Activated T-helper 1 cell treated with anti-CD3 and anti-CD28 coated beads, Interleukin-12 subunit alpha, Interleukin-12 subunit beta, Interleukin-2, Interleukin-4 antibody, amounts not matched to agents 30 ng/mL and 10 ng/mL and 1 ng/mL, durations not matched to agents 14 hours and 24 hours and 36 hours (primary cell): ENCODE measurements around the gene MVB12B. TPM values are rescaled to one million over a fixed set of nuclear protein-coding genes. Genes with fewer than 3 reads are reported as not detected.
A peak's percentile ranks its signal among the peaks of the same experiment; 100 is the strongest.

Source experiments
- DNase-seq: peaks from one replicate; pipeline ENCODE4 v3.0.0; 2021; ENCODE audit warnings: low spot score
- H3K27ac Mint-ChIP-seq: one replicate; pipeline ENCODE4 v1.8.0; 2021; ENCODE audit warnings: mild to moderate bottlenecking, mixed read lengths
- H3K27me3 Mint-ChIP-seq: one replicate; pipeline ENCODE4 v1.8.0; 2022; ENCODE audit warnings: mild to moderate bottlenecking, moderate library complexity, mixed read lengths; ENCODE audit not compliant: insufficient read depth
- H3K36me3 Mint-ChIP-seq: one replicate; pipeline ENCODE4 v1.8.0; 2021; ENCODE audit warnings: low read depth, mixed read lengths
- H3K4me1 Mint-ChIP-seq: one replicate; pipeline ENCODE4 v1.8.0; 2021; ENCODE audit warnings: low read depth, mixed read lengths
- H3K4me3 Mint-ChIP-seq: one replicate; pipeline ENCODE4 v1.8.0; 2021; ENCODE audit warnings: mild to moderate bottlenecking, moderate library complexity, mixed read lengths
- H3K9me3 Mint-ChIP-seq: one replicate; pipeline ENCODE4 v1.8.0; 2021; ENCODE audit warnings: mixed read lengths
- intact Hi-C: fragments of 100-400 bp; cut with micrococcal nuclease; formaldehyde crosslinking; loops from one replicate; pipeline ENCODE4 v1.15.1; 2024
- total RNA-seq: library from RNA; stranded (reverse); gene quantifications from 2 replicates; pipeline ENCODE4 v1.2.3, GENCODE V29; 2022

MVB12B gene
- total RNA-seq, 1 donor from 2014 or later = 1.1 TPM

- intact Hi-C loops = loop anchor here (10.0 kb wide), 1 partner anchor 758 kb away; no protein-coding TSS in a partner anchor
- peaks cover 9% of the 10 kb centered on the region for H3K36me3 Mint-ChIP-seq
- peaks cover 66% of the 10 kb centered on the region for H3K4me1 Mint-ChIP-seq
- peak overlapping the region; percentile 2 for H3K27ac Mint-ChIP-seq
- no peaks in the 10 kb centered on the region for H3K9me3 Mint-ChIP-seq
- no peak for DNase-seq
- no peaks in the 10 kb centered on the region for H3K27me3 Mint-ChIP-seq
- no peak overlapping the region for H3K4me3 Mint-ChIP-seq
These were observed 66.2 kb downstream of the MVB12B start for GRCh38 chr9:126392662-126393371.

GRCh38 chr9:126393876-126394275 is 67.2 kb downstream of the MVB12B start:
- Mint-ChIP-seq H3K36me3 (peaks cover 9% of the 10 kb centered on the region), H3K27me3 (no peaks in the 10 kb centered on the region), H3K4me3 (no peak overlapping the region), H3K27ac (no peak overlapping the region), H3K9me3 (no peaks in the 10 kb centered on the region), H3K4me1 (peaks cover 73% of the 10 kb centered on the region)
- intact Hi-C loops = loop anchor here (10.0 kb wide), 1 partner anchor 759 kb away; no protein-coding TSS in a partner anchor
- DNase-seq = no peak

GRCh38 chr9:126394802-126395201 is 68.2 kb downstream of the MVB12B start:
- H3K27ac Mint-ChIP-seq = peak overlapping the region; percentile 15

GRCh38 chr9:126395439-126396212 is 69.0 kb downstream of the MVB12B start:
- DNase-seq = peak; percentile 12
- intact Hi-C loops = loop anchor here (2.0 to 10.0 kb wide), 6 partner anchors 43 to 873 kb away; partner anchors contain the start of gene MVB12B
- Mint-ChIP-seq H3K4me1 (peaks cover 60% of the 10 kb centered on the region), H3K4me3 (no peak overlapping the region), H3K36me3 (peaks cover 6% of the 10 kb centered on the region), H3K27me3 (peaks cover 9% of the 10 kb centered on the region), H3K27ac (no peak overlapping the region), H3K9me3 (no peaks in the 10 kb centered on the region)

More at GRCh38 chr9:126394802-126395201, 68.2 kb downstream of the MVB12B start:
- intact Hi-C loops = loop anchor here (5.0 to 10.0 kb wide), 3 partner anchors 592 to 873 kb away; no protein-coding TSS in a partner anchor
- Mint-ChIP-seq H3K27me3 (peaks cover 4% of the 10 kb centered on the region), H3K4me3 (no peak overlapping the region), H3K4me1 (peaks cover 67% of the 10 kb centered on the region), H3K36me3 (peaks cover 9% of the 10 kb centered on the region), H3K9me3 (no peaks in the 10 kb centered on the region)
- DNase-seq = no peak

GRCh38 chr9:126397056-126397455 is 70.4 kb downstream of the MVB12B start:
- peak; percentile 72 for DNase-seq
- peaks cover 15% of the 10 kb centered on the region for H3K27me3 Mint-ChIP-seq
- H3K27ac Mint-ChIP-seq = peak overlapping the region; percentile 70

GRCh38 chr9:126398403-126399058 is 71.9 kb downstream of the MVB12B start:
- intact Hi-C loops = loop anchor here (1.0 to 10.0 kb wide), 5 partner anchors 96 to 990 kb away; no protein-coding TSS in a partner anchor
- no peak overlapping the region for H3K27ac Mint-ChIP-seq
- H3K9me3 Mint-ChIP-seq = no peaks in the 10 kb centered on the region
- peaks cover 15% of the 10 kb centered on the region for H3K27me3 Mint-ChIP-seq
- H3K36me3 Mint-ChIP-seq = peaks cover 2% of the 10 kb centered on the region
- peak; percentile 67 for DNase-seq
- peaks cover 64% of the 10 kb centered on the region for H3K4me1 Mint-ChIP-seq
- peak overlapping the region; percentile 19 for H3K4me3 Mint-ChIP-seq

More at GRCh38 chr9:126397056-126397455, 70.4 kb downstream of the MVB12B start:
- intact Hi-C loops = loop anchor here (1.0 to 10.0 kb wide), 8 partner anchors 14 to 875 kb away; partner anchors contain the start of gene MVB12B
- no peaks in the 10 kb centered on the region for H3K9me3 Mint-ChIP-seq
- peaks cover 61% of the 10 kb centered on the region for H3K4me1 Mint-ChIP-seq
- H3K4me3 Mint-ChIP-seq = peak overlapping the region; percentile 81
- H3K36me3 Mint-ChIP-seq = peaks cover 6% of the 10 kb centered on the region

GRCh38 chr9:126399251-126399650 is 72.6 kb downstream of the MVB12B start:
- Mint-ChIP-seq H3K9me3 (no peaks in the 10 kb centered on the region), H3K27me3 (peaks cover 15% of the 10 kb centered on the region), H3K4me1 (peaks cover 63% of the 10 kb centered on the region), H3K4me3 (no peak overlapping the region), H3K27ac (no peak overlapping the region), H3K36me3 (peaks cover 2% of the 10 kb centered on the region)
- DNase-seq = no peak
- intact Hi-C loops = loop anchor here (5.0 to 10.0 kb wide), 3 partner anchors 588 to 877 kb away; no protein-coding TSS in a partner anchor

GRCh38 chr9:126399789-126400188 is 73.2 kb downstream of the MVB12B start:
- no peaks in the 10 kb centered on the region for H3K9me3 Mint-ChIP-seq
- peaks cover 19% of the 10 kb centered on the region for H3K27me3 Mint-ChIP-seq
- peaks cover 2% of the 10 kb centered on the region for H3K36me3 Mint-ChIP-seq
- H3K4me1 Mint-ChIP-seq = peaks cover 58% of the 10 kb centered on the region
- no peak overlapping the region for H3K27ac Mint-ChIP-seq
- DNase-seq = no peak
- no peak overlapping the region for H3K4me3 Mint-ChIP-seq
- intact Hi-C loops = loop anchor here (5.0 to 10.0 kb wide), 3 partner anchors 588 to 877 kb away; no protein-coding TSS in a partner anchor

GRCh38 chr9:126400571-126400970 is 73.9 kb downstream of the MVB12B start:
- no peak for DNase-seq
- Mint-ChIP-seq H3K4me1 (peaks cover 50% of the 10 kb centered on the region), H3K27ac (no peak overlapping the region), H3K9me3 (no peaks in the 10 kb centered on the region), H3K36me3 (peaks cover 2% of the 10 kb centered on the region), H3K4me3 (no peak overlapping the region), H3K27me3 (peaks cover 23% of the 10 kb centered on the region)
- intact Hi-C loops = no loop called here

- Mint-ChIP-seq H3K9me3 (no peaks in the 10 kb centered on the region), H3K27ac (peak overlapping the region; percentile 13), H3K36me3 (peaks cover 2% of the 10 kb centered on the region), H3K27me3 (peaks cover 23% of the 10 kb centered on the region), H3K4me3 (no peak overlapping the region), H3K4me1 (peaks cover 45% of the 10 kb centered on the region)
- no peak for DNase-seq
- intact Hi-C loops = no loop called here
These were observed 74.5 kb downstream of the MVB12B start for GRCh38 chr9:126401107-126401506.

- Mint-ChIP-seq H3K9me3 (no peaks in the 10 kb centered on the region), H3K4me1 (peaks cover 40% of the 10 kb centered on the region), H3K27ac (no peak overlapping the region), H3K4me3 (no peak overlapping the region), H3K36me3 (peaks cover 2% of the 10 kb centered on the region), H3K27me3 (peaks cover 23% of the 10 kb centered on the region)
- no peak for DNase-seq
- intact Hi-C loops = no loop called here
These were observed 75.0 kb downstream of the MVB12B start for GRCh38 chr9:126401581-126401980.

- peaks cover 24% of the 10 kb centered on the region for H3K4me1 Mint-ChIP-seq
- H3K27me3 Mint-ChIP-seq = peaks cover 26% of the 10 kb centered on the region
- no peak overlapping the region for H3K27ac Mint-ChIP-seq
- no peaks in the 10 kb centered on the region for H3K36me3 Mint-ChIP-seq
- intact Hi-C loops = no loop called here
- DNase-seq = no peak
- no peak overlapping the region for H3K4me3 Mint-ChIP-seq
- no peaks in the 10 kb centered on the region for H3K9me3 Mint-ChIP-seq
These were observed 76.8 kb downstream of the MVB12B start for GRCh38 chr9:126403397-126403796.
